MM.1S (cell line): Measurements from ENCODE around the gene BANP.

ENCODE experiments used
- DNase-seq: peaks from one replicate; pipeline ENCODE4 v3.0.0-alpha.2; 2015
- H2AFZ ChIP-seq: fragments of 300-600 bp; sonication (generic); 2 replicates; pipeline ENCODE4 v1.6.0; 2016; ENCODE audit warnings: antibody characterized with exemption, low read length
- H3F3A ChIP-seq: fragments of 300-600 bp; sonication (generic); 2 replicates; pipeline ENCODE4 v1.6.1; 2016; ENCODE audit warnings: mild to moderate bottlenecking, antibody characterized with exemption, low read length, moderate library complexity, mixed read lengths; ENCODE audit not compliant: insufficient read depth
- H3K27ac ChIP-seq: fragments of 300-600 bp; sonication (generic); 2 replicates; pipeline ENCODE4 v1.5.1; 2016; ENCODE audit warnings: mild to moderate bottlenecking, low read length
- H3K27me3 ChIP-seq: fragments of 300-600 bp; sonication (generic); replicated peaks from 2 replicates; pipeline ENCODE4 v1.6.0; 2016; ENCODE audit warnings: low read length; ENCODE audit not compliant: insufficient read depth
- H3K36me3 ChIP-seq: fragments of 300-600 bp; sonication (generic); replicated peaks from 2 replicates; pipeline ENCODE4 v1.6.1; 2016; ENCODE audit warnings: mild to moderate bottlenecking, low read length, mixed read lengths; ENCODE audit not compliant: insufficient read depth
- H3K4me1 ChIP-seq: fragments of 300-600 bp; sonication (generic); 2 replicates; pipeline ENCODE4 v1.6.1; 2016; ENCODE audit warnings: low read length, mixed read lengths
- H3K4me2 ChIP-seq: fragments of 300-600 bp; sonication (generic); 2 replicates; pipeline ENCODE4 v1.6.0; 2016; ENCODE audit warnings: low read depth, low read length
- H3K4me3 ChIP-seq: fragments of 300-600 bp; sonication (generic); 2 replicates; pipeline ENCODE4 v1.5.1; 2016; ENCODE audit warnings: low read length, mixed read lengths
- H3K79me2 ChIP-seq: fragments of 300-600 bp; sonication (generic); 2 replicates; pipeline ENCODE4 v1.6.1; 2016; ENCODE audit warnings: mixed run types, low read length, mixed read lengths
- H3K9ac ChIP-seq: fragments of 300-600 bp; sonication (generic); 2 replicates; pipeline ENCODE4 v1.6.1; 2016; ENCODE audit warnings: low read length, mixed read lengths
- H3K9me2 ChIP-seq: fragments of 300-600 bp; sonication (generic); replicated peaks from 2 replicates; pipeline ENCODE4 v1.6.1; 2016; ENCODE audit warnings: mild to moderate bottlenecking, low read length, mixed read lengths; ENCODE audit not compliant: insufficient read depth
- H3K9me3 ChIP-seq: fragments of 300-600 bp; sonication (generic); replicated peaks from 2 replicates; pipeline ENCODE4 v1.6.1; 2016; ENCODE audit warnings: mild to moderate bottlenecking, low read length, mixed read lengths; ENCODE audit not compliant: insufficient read depth
- H4K20me1 ChIP-seq: fragments of 300-600 bp; sonication (generic); 2 replicates; pipeline ENCODE4 v1.6.1; 2016; ENCODE audit warnings: mild to moderate bottlenecking, low read length, moderate library complexity, mixed read lengths; ENCODE audit not compliant: insufficient read depth
- EZH2 ChIP-seq: fragments of 300-600 bp; sonication (generic); optimal IDR thresholded peaks from 2 replicates; pipeline ENCODE3; 2017; ENCODE audit warnings: low read depth, mild to moderate bottlenecking, antibody characterized with exemption, low read length, mixed read lengths
- EZH2phosphoT487 ChIP-seq: fragments of 300-600 bp; sonication (generic); IDR thresholded peaks from 2 replicates; pipeline ENCODE4 v1.6.1; 2018; ENCODE audit warnings: antibody characterized with exemption, low read length
- TF ChIP-seq, protein P1 (sequence below): fragments of 300-600 bp; sonication (generic); IDR thresholded peaks from 2 replicates; pipeline ENCODE4 v1.5.1; 2016; ENCODE audit warnings: antibody characterized with exemption, low read length, mixed read lengths

The BANP gene

GRCh38 chr16:88064889-88065746, 113.9 kb downstream of the BANP start:
- DNase-seq: no peak
- Histone ChIP-seq H4K20me1 (no peaks in the 10 kb centered on the region), H3K79me2 (no peaks in the 10 kb centered on the region), H3K36me3 (no peaks in the 10 kb centered on the region), H3K27ac (no peak overlapping the region), H3K4me3 (no peak overlapping the region), H3F3A (peaks cover 14% of the 10 kb centered on the region), H2AFZ (no peak overlapping the region), H3K27me3 (no peaks in the 10 kb centered on the region), H3K4me1 (peaks cover 10% of the 10 kb centered on the region), H3K9ac (no peak overlapping the region), H3K4me2 (no peak overlapping the region), H3K9me3 (no peaks in the 10 kb centered on the region), H3K9me2 (no peaks in the 10 kb centered on the region)
- TF ChIP-seq EZH2 (no peak), EZH2phosphoT487 (no peak)
- TF ChIP-seq, protein P1, sequence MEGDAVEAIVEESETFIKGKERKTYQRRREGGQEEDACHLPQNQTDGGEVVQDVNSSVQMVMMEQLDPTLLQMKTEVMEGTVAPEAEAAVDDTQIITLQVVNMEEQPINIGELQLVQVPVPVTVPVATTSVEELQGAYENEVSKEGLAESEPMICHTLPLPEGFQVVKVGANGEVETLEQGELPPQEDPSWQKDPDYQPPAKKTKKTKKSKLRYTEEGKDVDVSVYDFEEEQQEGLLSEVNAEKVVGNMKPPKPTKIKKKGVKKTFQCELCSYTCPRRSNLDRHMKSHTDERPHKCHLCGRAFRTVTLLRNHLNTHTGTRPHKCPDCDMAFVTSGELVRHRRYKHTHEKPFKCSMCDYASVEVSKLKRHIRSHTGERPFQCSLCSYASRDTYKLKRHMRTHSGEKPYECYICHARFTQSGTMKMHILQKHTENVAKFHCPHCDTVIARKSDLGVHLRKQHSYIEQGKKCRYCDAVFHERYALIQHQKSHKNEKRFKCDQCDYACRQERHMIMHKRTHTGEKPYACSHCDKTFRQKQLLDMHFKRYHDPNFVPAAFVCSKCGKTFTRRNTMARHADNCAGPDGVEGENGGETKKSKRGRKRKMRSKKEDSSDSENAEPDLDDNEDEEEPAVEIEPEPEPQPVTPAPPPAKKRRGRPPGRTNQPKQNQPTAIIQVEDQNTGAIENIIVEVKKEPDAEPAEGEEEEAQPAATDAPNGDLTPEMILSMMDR: no peak

DNA sequence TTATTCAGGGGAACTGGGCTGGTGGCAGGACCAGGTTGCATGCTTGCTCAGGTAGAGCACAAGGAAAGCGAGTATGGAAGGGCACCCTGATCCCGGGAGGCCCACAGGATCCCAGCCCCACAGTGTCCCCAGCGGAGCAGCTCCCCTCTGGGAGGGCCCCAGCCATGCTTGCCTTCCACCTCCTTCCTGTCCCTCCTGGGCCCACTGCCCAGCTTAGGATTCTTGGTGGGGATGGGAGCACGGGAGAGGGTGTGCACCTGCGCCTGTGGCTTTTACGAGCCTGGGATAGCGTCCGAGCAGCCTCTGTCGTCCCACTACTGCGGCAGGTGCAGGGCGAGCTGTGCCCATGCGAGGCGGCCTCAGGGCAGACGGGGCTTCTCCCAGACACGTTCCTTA, 114.5 kb downstream of the BANP start:
- no peak overlapping the region for H3K9ac ChIP-seq
- no peak overlapping the region for H2AFZ ChIP-seq
- H3K79me2 ChIP-seq: no peaks in the 10 kb centered on the region
- peaks cover 16% of the 10 kb centered on the region for H3K4me1 ChIP-seq
- no peak overlapping the region for H3K4me2 ChIP-seq
- no peaks in the 10 kb centered on the region for H3K9me3 ChIP-seq
- H3F3A ChIP-seq: peaks cover 15% of the 10 kb centered on the region
- H3K27ac ChIP-seq: no peak overlapping the region
- H3K4me3 ChIP-seq: no peak overlapping the region
- no peak for TF ChIP-seq EZH2phosphoT487
- TF ChIP-seq, protein P1: no peak
- no peak for DNase-seq
- no peaks in the 10 kb centered on the region for H3K27me3 ChIP-seq
- H3K9me2 ChIP-seq: no peaks in the 10 kb centered on the region
- no peaks in the 10 kb centered on the region for H3K36me3 ChIP-seq
- no peaks in the 10 kb centered on the region for H4K20me1 ChIP-seq

- Histone ChIP-seq H3F3A (peaks cover 15% of the 10 kb centered on the region), H3K79me2 (no peaks in the 10 kb centered on the region), H3K27me3 (no peaks in the 10 kb centered on the region), H3K4me1 (peaks cover 16% of the 10 kb centered on the region), H3K27ac (no peak overlapping the region), H3K4me3 (no peak overlapping the region), H2AFZ (no peak overlapping the region), H3K4me2 (no peak overlapping the region), H3K9me3 (no peaks in the 10 kb centered on the region), H3K9me2 (no peaks in the 10 kb centered on the region), H3K36me3 (no peaks in the 10 kb centered on the region), H4K20me1 (no peaks in the 10 kb centered on the region), H3K9ac (no peak overlapping the region)
- DNase-seq: no peak
- no peak for TF ChIP-seq EZH2phosphoT487
- TF ChIP-seq, protein P1: no peak
- TF ChIP-seq EZH2: no peak
Measured at GRCh38 chr16:88066234-88066633, 115.0 kb downstream of the BANP start.
